ENCODE measurements around the gene SLC34A1. TPM values are rescaled to one million over a fixed set of nuclear protein-coding genes. Genes with fewer than 3 reads are reported as not detected.

The SLC34A1 gene
- total and polyA plus RNA-seq, 2 experiments from 2014 or later = not detected

DNA sequence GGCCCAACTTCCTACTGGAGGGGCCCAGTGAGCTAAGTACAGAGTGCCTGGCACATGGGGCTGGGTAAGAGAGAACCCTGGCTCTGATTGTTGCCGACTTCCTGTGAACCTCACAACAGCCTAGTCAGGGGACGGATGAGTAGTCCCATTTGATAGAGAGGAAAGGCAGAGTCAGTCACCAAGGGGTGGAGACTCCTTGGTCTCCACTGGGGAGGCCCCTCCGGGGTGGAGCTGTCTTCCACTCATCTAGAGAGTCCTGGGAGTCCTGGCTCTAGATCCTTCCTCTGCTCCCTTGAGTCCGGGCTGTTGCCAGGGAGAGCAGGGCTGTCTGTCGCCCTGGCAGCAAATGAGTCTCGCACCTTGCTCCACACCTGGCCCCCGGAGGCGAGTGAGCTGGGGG is 50.2 kb downstream of the SLC34A1 start:
- DNase-seq (ENCODE audit: low read depth in 1 of 2, low spot score in 1 of 2) = no peak
- Histone ChIP-seq H3K27ac (no peak overlapping the region), H3K27me3 (no peaks in the 10 kb centered on the region), H3K4me3 (no peak overlapping the region), H3K4me1 (ENCODE audit: low read depth) (no peaks in the 10 kb centered on the region), H3K9me3 (ENCODE audit: low read depth) (no peaks in the 10 kb centered on the region), H3K36me3 (peaks cover 39% of the 10 kb centered on the region)
- TF ChIP-seq, protein P1, sequence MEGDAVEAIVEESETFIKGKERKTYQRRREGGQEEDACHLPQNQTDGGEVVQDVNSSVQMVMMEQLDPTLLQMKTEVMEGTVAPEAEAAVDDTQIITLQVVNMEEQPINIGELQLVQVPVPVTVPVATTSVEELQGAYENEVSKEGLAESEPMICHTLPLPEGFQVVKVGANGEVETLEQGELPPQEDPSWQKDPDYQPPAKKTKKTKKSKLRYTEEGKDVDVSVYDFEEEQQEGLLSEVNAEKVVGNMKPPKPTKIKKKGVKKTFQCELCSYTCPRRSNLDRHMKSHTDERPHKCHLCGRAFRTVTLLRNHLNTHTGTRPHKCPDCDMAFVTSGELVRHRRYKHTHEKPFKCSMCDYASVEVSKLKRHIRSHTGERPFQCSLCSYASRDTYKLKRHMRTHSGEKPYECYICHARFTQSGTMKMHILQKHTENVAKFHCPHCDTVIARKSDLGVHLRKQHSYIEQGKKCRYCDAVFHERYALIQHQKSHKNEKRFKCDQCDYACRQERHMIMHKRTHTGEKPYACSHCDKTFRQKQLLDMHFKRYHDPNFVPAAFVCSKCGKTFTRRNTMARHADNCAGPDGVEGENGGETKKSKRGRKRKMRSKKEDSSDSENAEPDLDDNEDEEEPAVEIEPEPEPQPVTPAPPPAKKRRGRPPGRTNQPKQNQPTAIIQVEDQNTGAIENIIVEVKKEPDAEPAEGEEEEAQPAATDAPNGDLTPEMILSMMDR (IDR thresholded peaks at IDR 0.05; ENCODE audit: low read depth, low read length) = no peak

DNA sequence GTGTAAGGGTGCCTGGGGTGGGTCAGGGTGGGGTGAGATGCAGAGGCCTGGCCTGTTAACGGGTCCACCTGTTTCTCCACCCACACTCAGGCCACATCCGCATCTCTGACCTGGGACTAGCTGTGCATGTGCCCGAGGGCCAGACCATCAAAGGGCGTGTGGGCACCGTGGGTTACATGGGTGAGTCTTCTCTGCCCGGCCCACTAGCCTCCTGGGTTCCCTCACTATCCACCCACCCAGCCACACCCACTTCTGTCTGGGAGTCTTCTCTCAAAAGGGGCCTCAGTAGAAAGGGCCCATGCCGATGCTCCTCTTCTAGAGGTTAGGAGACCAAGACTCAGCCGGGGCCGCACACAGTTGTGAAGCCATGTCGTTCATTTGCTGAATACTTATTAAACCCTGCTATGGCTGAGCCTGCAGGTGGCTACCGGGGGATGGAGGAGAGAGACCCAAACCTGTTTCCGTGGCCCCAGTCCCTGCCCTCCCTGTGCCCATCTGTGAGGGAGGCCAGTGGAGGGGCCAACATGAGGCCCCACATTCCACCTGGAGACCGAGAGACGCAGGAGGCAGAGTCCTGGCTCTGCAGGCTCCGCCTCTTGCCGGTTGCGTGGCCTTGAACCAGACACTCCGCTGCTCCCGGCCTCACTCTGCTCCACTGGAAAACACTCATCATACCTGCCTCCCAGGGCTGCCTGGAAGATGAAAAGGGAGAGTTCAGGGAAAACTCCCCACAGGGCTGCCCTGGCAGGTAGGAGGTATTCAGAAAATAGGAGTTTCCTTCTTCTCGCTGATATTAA is 50.9 kb downstream of the SLC34A1 start:
- no peak overlapping the region for H3K27ac ChIP-seq
- H3K36me3 ChIP-seq = peaks cover 39% of the 10 kb centered on the region
- no peaks in the 10 kb centered on the region for H3K27me3 ChIP-seq
- H3K4me3 ChIP-seq = no peak overlapping the region
- no peaks in the 10 kb centered on the region for H3K9me3 ChIP-seq (ENCODE audit: low read depth)
- no peaks in the 10 kb centered on the region for H3K4me1 ChIP-seq (ENCODE audit: low read depth)
- TF ChIP-seq, protein P1 (IDR thresholded peaks at IDR 0.05; ENCODE audit: low read depth, low read length) = no peak
- DNase-seq (ENCODE audit: low read depth in 1 of 2, low spot score in 1 of 2) = no peak

DNA sequence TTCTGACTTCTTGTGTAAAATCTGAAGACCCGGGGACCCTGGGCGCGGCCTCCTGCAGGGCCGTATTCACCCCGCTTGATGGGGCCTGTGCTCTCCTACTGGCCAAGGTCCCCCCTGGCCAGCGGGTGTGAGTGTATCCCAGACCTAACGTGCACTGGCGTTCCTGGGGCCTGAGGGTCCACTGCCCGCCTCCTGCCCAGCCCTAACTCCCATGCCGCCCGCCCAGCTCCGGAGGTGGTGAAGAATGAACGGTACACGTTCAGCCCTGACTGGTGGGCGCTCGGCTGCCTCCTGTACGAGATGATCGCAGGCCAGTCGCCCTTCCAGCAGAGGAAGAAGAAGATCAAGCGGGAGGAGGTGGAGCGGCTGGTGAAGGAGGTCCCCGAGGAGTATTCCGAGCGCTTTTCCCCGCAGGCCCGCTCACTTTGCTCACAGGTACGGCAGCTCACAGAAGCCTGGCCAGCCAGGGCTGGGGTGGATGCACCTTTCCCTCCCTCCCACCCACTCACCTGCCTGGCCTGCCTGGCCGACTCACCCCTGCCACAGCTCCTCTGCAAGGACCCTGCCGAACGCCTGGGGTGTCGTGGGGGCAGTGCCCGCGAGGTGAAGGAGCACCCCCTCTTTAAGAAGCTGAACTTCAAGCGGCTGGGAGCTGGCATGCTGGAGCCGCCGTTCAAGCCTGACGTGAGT is 51.8 kb downstream of the SLC34A1 start:
- Histone ChIP-seq H3K27me3 (no peaks in the 10 kb centered on the region), H3K4me3 (no peak overlapping the region), H3K36me3 (peaks cover 39% of the 10 kb centered on the region), H3K4me1 (ENCODE audit: low read depth) (no peaks in the 10 kb centered on the region), H3K27ac (no peak overlapping the region), H3K9me3 (ENCODE audit: low read depth) (no peaks in the 10 kb centered on the region)
- TF ChIP-seq, protein P1 (IDR thresholded peaks at IDR 0.05; ENCODE audit: low read depth, low read length) = no peak
- no peak for DNase-seq (ENCODE audit: low read depth in 1 of 2, low spot score in 1 of 2)

DNA sequence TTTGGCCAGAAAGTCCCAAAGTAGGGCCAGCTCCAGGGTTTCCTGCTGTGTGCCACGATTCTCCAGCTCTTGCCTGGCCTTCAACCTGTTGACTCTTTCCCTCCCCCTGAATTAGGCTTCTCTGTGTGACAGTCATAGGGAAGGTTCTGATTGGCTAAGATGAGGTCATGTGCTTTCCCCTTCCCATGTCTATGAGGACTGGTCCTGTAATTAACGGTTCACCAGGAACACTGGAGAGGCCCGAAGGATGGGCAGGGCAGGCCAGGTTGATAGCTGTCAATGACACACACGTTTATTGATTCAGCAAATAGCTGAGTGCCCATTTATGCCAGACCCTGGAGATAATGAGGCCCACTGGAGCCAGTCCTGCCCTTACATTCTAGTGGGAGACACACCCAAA is 53.4 kb downstream of the SLC34A1 start:
- Histone ChIP-seq H3K27ac (no peak overlapping the region), H3K9me3 (ENCODE audit: low read depth) (no peaks in the 10 kb centered on the region), H3K4me3 (no peak overlapping the region), H3K4me1 (ENCODE audit: low read depth) (no peaks in the 10 kb centered on the region), H3K27me3 (no peaks in the 10 kb centered on the region), H3K36me3 (peaks cover 33% of the 10 kb centered on the region)
- DNase-seq (ENCODE audit: low read depth in 1 of 2, low spot score in 1 of 2) = no peak
- TF ChIP-seq, protein P1 (IDR thresholded peaks at IDR 0.05; ENCODE audit: low read depth, low read length) = no peak

DNA sequence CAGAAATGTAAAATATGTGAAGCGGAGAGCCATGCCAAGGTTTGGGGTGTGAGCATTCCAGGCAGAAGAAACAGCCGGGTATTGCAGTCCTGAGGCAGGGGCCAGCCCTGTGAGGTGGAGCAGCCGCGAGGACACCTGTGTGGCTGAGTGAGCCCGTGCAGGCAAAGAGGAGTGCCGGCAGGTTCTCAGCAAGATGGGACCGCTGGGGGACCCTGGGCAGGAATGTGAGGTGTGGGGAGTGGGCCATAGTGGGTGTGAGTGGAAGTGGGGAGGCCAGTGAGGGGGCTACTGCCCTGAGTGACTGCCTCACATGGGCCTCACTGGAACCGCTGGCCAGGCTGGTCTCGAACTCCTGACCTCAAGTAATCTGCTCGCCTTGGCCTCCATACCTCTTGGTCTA is 54.2 kb downstream of the SLC34A1 start:
- Histone ChIP-seq H3K27me3 (no peaks in the 10 kb centered on the region), H3K4me1 (ENCODE audit: low read depth) (no peaks in the 10 kb centered on the region), H3K9me3 (ENCODE audit: low read depth) (no peaks in the 10 kb centered on the region), H3K27ac (no peak overlapping the region), H3K4me3 (no peak overlapping the region), H3K36me3 (peaks cover 26% of the 10 kb centered on the region)
- DNase-seq (ENCODE audit: low read depth in 1 of 2, low spot score in 1 of 2) = no peak
- TF ChIP-seq, protein P1 (IDR thresholded peaks at IDR 0.05; ENCODE audit: low read depth, low read length) = no peak
